GM10847 (cell line): ENCODE data around the gene EZH1.
A peak's percentile ranks its signal among the peaks of the same experiment; 100 is the strongest.

Experiments
- POLR2A ChIP-seq: IDR thresholded peaks from 2 replicates; pipeline ENCODE4 v1.6.1; 2011; ENCODE audit not compliant: insufficient read length; ENCODE audit errors: extremely low read depth

EZH1 gene

DNA sequence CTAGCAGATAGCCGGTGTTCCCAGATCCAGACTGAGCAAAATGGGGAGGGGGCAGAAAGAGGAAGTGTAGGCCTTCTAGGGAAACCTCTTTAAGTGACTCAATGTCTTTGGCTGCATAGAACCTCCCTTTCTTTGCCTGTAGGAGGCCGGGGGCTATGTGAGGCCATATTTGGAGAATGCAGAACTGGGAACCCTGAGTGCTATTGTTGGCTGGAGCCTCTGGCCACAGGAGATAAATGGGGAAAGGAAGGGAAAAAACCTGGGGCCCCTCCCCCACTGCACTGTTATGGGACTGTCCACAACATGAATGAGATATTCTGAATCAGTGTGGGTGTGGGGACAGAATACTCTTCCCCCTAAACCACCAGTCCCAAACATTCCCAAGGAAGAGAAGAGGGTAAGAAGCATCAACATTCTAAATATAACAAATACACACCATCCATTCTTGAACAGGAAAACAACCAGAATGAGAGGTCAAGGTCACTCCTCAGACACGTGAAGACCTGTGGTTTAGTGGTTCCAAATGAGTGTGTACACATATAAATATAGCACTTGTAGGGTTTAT lies 30.8 kb upstream of the EZH1 start:
- no peak for TF ChIP-seq POLR2A

DNA sequence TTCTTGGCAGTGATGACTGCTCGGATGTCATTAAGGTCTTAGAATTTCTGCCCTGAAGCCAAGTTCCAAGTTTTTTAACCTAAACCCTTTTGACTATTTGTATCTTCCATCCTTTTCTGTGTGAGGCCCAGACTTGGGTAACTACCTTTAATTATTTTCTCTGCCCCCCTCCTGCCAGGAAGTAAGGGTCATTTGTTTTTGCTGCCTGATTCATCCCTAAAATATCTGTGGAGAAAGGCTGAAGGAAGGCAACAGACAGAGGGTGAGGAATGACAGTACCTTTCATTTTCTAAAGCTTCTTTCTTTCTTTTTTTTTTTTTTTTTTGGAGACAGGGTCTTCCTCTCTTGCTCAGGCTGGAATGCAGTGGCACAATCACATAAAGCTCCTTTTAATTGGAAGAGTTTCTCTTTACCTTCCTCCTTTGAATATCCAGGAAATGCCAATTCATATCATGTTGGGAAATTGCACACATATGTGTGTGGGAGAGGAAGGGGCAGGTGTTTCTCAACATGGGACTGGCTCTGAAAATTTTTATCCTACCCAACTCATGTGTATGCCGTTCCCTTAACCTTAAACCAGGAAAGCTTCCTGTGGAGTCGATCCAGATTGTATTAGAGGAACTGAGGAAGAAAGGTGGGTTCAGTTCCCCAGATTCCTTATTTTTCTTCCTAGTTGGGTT lies 29.4 kb upstream of the EZH1 start:
- no peak for TF ChIP-seq POLR2A

DNA sequence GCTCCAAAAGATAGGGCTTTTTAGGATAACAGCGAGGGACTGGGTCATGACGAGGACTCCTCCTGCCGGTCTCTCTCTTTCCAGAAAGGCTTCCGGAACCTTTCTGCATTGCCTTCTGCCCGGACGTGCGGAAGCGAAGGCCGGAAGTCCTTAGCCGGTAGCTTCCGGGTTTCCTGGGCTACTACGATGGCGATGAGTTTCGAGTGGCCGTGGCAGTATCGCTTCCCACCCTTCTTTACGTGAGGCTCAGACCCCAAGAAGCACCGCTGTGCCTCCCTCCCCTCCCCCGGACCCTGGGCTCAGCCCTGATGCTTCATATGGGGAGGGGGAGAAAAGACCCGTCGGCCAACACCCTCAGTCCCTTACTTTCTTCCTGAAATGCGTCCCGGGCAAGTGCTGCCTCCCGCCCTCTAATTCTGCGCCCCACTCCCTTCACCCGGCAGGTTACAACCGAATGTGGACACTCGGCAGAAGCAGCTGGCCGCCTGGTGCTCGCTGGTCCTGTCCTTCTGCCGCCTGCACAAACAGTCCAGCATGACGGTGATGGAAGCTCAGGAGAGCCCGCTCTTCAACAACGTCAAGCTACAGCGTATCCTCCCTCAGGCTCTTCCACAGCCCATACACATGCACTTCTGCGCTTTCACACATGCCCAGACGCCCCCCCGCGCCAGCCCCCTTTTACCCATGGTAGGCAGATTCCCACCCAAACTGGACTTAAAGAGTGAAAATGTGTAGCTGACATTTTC lies 28.6 kb upstream of the EZH1 start, which contains the start of gene VPS25:
TSS of gene VPS25 (plus strand) at position 160 of the 746 bp plus-strand sequence. CDS start at position 187, 27 bp downstream.
- TF ChIP-seq POLR2A, result peak; percentile 86

DNA sequence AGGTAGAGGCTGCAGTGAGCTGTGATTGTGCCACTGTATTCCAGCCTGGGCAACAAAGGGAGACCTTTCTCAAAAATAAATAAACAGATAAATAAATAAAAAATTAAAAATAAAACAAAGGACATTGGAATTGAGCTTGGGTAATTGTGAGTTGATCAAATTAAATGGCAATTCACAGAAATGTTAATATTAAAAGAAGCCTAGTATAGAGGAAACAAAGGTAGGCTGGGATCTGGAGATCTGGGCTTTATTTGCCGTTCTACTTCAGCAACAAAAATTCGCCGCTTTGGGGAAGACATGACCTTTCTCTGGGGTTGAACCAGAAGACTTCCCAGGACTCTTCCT lies 28.1 kb upstream of the EZH1 start:
- TF ChIP-seq POLR2A, result no peak

DNA sequence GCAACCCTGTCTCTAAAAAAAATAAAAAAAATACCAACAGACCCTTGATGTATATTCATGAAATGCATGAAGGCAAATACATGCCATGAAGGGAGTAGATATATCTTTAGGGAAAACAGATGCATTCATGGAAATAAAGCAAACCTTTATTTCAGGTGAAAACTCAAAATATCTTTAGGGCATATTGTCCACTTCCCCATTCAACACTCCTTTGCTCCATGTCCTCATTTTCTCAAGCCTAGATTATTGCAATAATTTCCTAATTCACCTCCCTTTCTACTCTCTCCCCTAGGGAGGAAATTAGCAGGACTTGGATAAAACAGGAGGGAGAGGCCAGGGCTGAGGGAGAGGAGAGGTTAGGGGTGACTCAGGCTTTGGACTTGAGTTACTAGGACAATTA lies 22.7 kb upstream of the EZH1 start:
- TF ChIP-seq POLR2A, result no peak

DNA sequence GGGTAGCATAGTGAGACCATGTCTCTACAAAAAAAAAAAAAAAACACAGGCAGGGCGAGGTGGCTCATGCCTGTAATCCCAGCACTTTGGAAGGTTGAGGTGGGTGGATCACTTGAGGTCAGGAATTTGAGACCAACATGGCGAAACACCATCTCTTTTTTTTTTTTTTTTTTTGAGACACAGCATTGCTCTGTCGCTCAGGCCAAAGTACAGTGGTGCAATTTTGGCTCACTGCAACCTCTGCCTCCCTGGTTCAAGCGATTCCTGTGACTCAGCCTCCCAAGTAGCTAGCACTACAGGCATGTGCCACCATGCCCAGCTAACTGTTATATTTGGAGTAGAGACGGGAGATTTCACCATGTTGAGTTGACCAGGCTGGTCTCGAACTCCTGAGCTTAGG lies 21.3 kb upstream of the EZH1 start:
- TF ChIP-seq POLR2A, result no peak

DNA sequence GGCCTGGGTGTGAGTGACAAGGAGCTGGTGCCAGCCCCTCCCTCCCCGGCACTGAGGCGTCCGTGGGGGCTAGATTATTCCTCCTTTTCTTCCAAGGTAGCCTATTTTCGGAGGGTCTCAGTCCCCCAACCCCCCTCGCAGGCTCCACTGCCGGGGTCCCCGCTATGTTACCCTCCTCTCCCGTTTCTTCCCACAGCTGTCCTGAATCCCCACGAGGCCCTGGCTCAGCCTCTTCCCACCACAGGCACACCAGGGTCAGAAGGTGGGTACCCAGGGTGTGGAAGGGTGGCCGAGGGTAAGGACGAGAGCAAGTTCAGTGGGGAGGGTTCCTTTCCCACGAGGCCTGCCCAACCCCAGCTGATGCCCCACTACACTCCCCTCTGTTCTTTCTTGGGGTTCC lies 16.8 kb upstream of the EZH1 start:
- TF ChIP-seq POLR2A, result no peak

DNA sequence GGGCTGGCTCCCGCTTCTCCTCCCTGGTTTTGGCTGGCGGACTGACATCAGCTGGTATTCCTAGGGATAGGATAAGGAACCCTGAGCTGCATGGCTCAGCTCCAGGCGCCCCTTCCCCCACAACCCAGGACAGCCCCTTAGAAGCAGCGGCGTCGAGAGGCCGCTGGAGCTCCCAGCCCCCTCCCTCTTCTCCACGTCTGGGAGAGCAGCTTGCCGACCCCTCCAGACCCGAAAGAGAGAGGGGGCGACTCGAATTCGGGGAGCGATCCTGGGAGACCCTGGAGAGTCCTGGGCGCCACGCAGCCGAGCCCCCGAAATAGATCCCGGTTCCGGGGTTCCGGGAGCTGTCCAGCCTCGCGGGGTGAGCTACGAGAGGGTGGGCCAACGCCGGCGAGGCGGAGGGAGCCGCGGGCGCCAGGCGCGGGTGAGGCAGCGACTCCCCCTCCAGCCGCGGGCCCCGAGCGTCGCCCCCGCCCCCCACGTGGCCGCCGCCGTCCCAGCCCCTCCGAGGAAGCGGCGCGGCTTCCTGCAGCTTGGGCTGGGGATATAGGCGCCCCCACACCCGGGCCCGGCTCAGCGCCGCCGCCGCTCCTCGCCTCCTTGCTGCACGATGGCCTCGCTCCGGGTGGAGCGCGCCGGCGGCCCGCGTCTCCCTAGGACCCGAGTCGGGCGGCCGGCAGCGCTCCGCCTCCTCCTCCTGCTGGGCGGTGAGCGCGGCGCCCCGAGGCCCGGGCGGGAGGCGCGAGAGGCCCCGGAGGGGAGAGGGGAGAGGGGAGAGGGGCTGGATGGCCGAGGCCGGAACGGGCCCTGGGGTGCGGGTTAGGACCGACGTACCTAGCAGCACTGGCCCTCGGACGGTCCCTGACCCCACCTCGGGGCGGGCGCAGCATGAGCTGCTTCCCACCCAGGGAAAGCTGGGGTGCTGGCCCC lies 16.1 kb upstream of the EZH1 start, which contains the start of gene RAMP2:
TSS of gene RAMP2 (plus strand) at position 576 of the 930 bp plus-strand sequence. CDS start at position 611, 35 bp downstream.
- TF ChIP-seq POLR2A, result no peak

DNA sequence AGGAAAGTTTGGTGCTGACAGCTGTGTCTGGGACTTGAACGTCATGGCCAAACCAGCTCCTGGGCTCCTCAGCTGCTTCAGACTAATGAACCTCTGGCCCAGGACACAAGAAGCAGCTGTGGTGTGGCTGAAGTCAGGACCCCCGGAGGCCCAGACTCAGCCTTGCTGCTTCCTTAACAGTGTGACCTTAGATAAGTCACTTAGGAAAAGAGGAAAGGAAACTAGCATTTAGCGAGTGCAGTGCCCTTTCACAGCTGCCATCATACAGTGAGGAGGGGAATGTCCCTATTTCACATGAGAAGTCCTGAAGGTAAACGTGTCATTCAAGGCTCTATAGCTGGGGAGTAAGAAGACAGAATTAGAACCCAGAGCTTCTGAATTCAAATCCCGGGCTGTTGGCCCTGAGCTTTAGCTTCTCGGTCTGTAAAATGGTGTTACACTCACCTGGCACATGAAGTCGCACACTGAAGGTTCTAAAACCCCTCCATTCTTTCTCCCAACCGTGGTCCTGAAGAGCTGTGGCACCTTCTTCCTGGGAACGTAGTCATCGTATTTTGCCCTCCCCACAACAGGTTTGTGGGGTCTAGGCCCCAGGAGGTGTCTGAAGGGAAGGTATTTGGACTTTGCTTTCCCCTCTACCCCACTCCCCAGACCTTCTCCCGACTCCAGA lies 15.3 kb upstream of the EZH1 start:
- TF ChIP-seq POLR2A, result no peak

DNA sequence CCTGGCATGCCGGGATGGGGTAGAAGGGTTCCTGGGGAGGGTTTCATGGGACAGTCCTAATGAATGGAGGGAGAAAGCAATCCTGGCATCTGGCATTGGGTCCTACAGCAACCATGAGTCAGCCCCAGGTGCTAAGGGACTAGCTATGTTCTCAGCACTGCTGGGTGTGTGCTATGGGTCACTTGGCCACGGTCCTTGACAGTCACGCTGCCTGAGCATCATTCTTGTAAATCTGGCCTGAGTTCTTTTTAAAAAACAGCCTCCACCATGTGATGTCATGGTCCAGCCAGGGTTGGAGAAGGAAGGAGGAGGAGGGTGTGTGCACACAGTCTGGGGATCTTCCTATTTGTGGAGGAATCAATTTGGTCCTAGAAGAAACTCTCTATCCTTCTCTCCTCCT lies 9.9 kb upstream of the EZH1 start:
- TF ChIP-seq POLR2A, result no peak

DNA sequence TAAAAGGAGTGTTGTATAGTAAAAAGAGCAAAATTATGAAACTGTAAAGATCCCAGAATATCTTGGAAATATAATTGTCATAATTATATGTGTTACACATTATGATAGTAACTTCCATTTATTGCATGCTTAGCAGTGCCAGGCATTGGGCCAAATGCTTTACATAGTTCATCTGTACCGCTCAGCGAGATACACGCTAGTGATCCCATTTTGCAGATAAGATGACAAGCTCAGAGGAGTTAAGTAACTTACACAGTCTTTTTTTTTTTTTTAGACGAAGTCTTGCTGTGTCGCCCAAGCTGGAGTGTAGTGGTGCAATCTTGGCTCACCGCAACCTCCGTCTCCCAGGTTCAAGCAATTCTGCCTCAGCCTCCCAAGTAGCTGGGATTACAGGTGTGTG lies 6.8 kb upstream of the EZH1 start:
- no peak for TF ChIP-seq POLR2A

DNA sequence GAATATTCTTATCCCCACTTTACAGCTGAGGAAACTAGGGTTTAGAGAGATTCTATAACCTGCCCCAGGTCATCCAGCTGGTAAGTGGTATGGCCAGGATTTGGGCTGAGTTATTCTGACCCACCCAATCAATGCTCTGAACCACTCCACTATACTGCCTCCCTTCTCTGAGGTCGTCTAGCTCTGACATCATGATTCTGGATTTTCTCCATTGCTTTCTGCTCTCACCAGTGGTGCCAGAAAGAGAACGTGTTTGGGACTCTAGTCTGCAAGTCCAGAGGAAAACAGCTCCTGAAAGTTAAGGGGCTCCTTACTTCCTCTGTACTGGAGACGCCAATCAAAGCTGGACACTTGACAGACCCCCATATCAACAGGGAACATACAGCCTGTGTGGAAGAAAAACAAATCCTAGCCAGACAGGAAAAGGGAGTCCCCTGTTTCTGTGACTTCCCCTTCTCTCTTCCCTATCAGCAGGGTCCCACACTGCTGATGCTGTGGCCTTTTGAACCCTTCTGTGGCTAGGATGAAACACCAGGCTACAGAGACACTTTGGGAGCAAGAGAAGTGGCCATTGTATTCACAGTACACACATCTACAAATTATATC lies 6.0 kb upstream of the EZH1 start:
- TF ChIP-seq POLR2A, result no peak

DNA sequence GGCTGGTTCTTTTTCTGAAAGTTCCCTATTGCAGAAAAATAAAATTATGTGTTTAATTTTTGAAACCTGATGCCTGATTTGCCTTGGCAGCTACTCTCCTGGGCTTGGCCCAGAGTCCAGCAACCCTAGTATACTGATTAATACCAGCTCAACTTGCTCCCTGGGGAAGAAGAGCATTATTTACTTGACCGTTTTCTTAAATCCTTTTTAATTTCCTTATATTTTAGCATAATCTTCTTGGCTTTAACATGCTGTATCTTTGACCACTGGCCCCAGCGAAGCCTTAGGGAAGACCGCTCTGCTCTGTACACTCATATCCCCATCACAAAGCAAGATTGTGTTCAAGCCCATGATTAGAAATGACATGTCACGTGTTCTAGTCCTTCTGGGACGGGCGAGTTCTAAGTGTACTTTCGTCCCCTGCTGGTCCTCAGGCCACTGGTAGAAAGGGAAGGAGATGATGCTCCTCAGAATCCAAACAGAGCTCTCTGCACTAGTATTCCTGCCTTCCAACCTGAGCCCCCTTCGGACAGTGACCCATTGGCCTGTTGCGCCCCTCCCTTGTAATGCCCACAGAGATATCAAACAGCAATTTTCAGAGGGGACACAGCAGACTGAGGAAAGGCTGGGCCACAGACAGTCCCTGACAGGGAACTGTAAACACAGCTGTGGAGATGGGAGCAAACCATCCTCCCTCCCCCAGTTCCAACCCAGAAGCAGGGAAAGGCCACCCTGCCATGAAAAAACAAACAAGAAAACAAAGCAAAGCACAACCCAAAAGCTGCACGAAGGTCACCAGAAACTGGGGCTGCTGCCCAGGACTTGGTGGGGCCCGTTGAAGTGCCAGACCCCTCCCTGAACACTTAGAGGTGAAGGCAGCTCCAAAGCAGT lies 4.3 kb upstream of the EZH1 start:
- TF ChIP-seq POLR2A, result no peak
